Endothelial cell of umbilical vein (primary cell): ENCODE measurements around the gene RAB33B. TPM values are rescaled to one million over a fixed set of nuclear protein-coding genes. Genes with fewer than 3 reads are reported as not detected.

Source experiments
- BruUV-seq: library from RNA; stranded (reverse); fragments of 400-500 nt; replicated peaks from 2 replicates; lab custom pipeline; 2021; lab: Mats Ljungman, UMichigan
- CTCF ChIA-PET: fragments of 300-600, 350-600 bp; sonication (Branson Sonifier 250); formaldehyde crosslinking; loops from one replicate; lab custom pipeline; 2021; ENCODE audit warnings: antibody characterized with exemption, inconsistent platforms; lab: Charles Lee
- POLR2A ChIA-PET: fragments of 300-600, 350-600 bp; sonication (Branson Sonifier 250); formaldehyde crosslinking; loops from one replicate; lab custom pipeline; 2021; ENCODE audit warnings: antibody characterized with exemption, inconsistent platforms; lab: Charles Lee
- DNase-seq: peaks from one replicate; pipeline ENCODE4 v3.0.0-alpha.2; 2011; ENCODE audit warnings: low read depth, low spot score
- FAIRE-seq: peaks from 2 replicates; lab custom pipeline; 2011; peaks lifted over from hg19 to GRCh38; lab: Jason Lieb, UNC
- H2AFZ ChIP-seq: 2 replicates; pipeline ENCODE4 v1.6.0; 2012; ENCODE audit warnings: low read depth, low read length, control low read depth, inconsistent platforms
- H3K27ac ChIP-seq: 2 replicates; pipeline ENCODE4 v1.5.1; 2011; ENCODE audit warnings: low read depth, mild to moderate bottlenecking, control low read depth, low read length, moderate library complexity; ENCODE audit not compliant: insufficient read depth
- H3K27me3 ChIP-seq, 2 experiments: 2 replicates each; pipeline versions ENCODE4 v1.6.0 to v1.6.1; 2011; ENCODE audit warnings: low read length in 2 of 2, mixed read lengths in 1 of 2; ENCODE audit not compliant: control insufficient read depth in 2 of 2, insufficient read depth in 2 of 2
- H3K36me3 ChIP-seq, 2 experiments: 2 replicates in 1 of 2; 3 replicates in 1 of 2; pipeline ENCODE4 v1.5.1; 2011; ENCODE audit warnings: low read length in 2 of 2, mild to moderate bottlenecking in 1 of 2, moderate library complexity in 1 of 2; ENCODE audit not compliant: control insufficient read depth in 2 of 2, insufficient read depth in 2 of 2; ENCODE audit errors: extremely low read depth in 1 of 2
- H3K4me1 ChIP-seq: 3 replicates; pipeline ENCODE4 v1.5.1; 2011; ENCODE audit warnings: mild to moderate bottlenecking, low read length; ENCODE audit not compliant: control insufficient read depth, insufficient read depth; ENCODE audit errors: extremely low read depth
- H3K4me2 ChIP-seq: 2 replicates; pipeline ENCODE4 v1.6.1; 2011; ENCODE audit warnings: low read length, control low read depth, mixed read lengths; ENCODE audit not compliant: insufficient read depth
- H3K4me3 ChIP-seq, 3 experiments: fragments of 200-600 bp in 1 of 3; sonication (generic), shearing (Covaris generic) in 1 of 3; replicated peaks in 1 of 3; 2 replicates each; pipeline ENCODE4 v1.5.1; 2011 to 2016; ENCODE audit warnings: control low read depth in 3 of 3, low read length in 3 of 3, mild to moderate bottlenecking in 2 of 3, inconsistent platforms in 1 of 3, low read depth in 1 of 3, moderate library complexity in 1 of 3; ENCODE audit not compliant: insufficient read depth in 1 of 3
- H3K79me2 ChIP-seq: 2 replicates; pipeline ENCODE4 v1.6.0; 2012; ENCODE audit warnings: low read length, inconsistent platforms; ENCODE audit not compliant: control insufficient read depth, insufficient read depth
- H3K9ac ChIP-seq: replicated peaks from 2 replicates; pipeline ENCODE3; 2011; ENCODE audit warnings: low read length, control low read depth; ENCODE audit not compliant: insufficient read depth; ENCODE audit errors: extremely low read depth
- H3K9me1 ChIP-seq: replicated peaks from 3 replicates; pipeline ENCODE4 v1.6.0; 2011; ENCODE audit warnings: mild to moderate bottlenecking, low read length; ENCODE audit not compliant: control insufficient read depth, insufficient read depth; ENCODE audit errors: extremely low read depth
- H3K9me3 ChIP-seq: replicated peaks from 2 replicates; pipeline ENCODE4 v1.5.1; 2012; ENCODE audit warnings: low read length, inconsistent platforms; ENCODE audit not compliant: control insufficient read depth, insufficient read depth
- H4K20me1 ChIP-seq: replicated peaks from 2 replicates; pipeline ENCODE3; 2011; ENCODE audit warnings: mild to moderate bottlenecking, low read length; ENCODE audit not compliant: control insufficient read depth, insufficient read depth; ENCODE audit errors: extremely low read depth
- CTCF ChIP-seq, 2 donors: IDR thresholded peaks; 1 replicate in 1 of 2; 2 replicates in 1 of 2; pipeline ENCODE4 v1.5.1; 2011; ENCODE audit warnings: low read length in 2 of 2, mild to moderate bottlenecking in 2 of 2, moderate library complexity in 2 of 2, control low read depth in 1 of 2, inconsistent platforms in 1 of 2, low read depth in 1 of 2; ENCODE audit not compliant: insufficient read depth in 1 of 2; ENCODE audit errors: extremely low read depth in 1 of 2
- EZH2 ChIP-seq: IDR thresholded peaks from 2 replicates; pipeline ENCODE4 v1.6.1; 2012; ENCODE audit warnings: borderline replicate concordance, low read depth, mild to moderate bottlenecking, moderate library complexity, low read length, inconsistent platforms; ENCODE audit not compliant: severe bottlenecking
- FOS ChIP-seq: IDR thresholded peaks from 2 replicates; pipeline ENCODE4 v1.6.1; 2011; ENCODE audit warnings: mild to moderate bottlenecking, low read length, moderate library complexity, borderline replicate concordance; ENCODE audit not compliant: insufficient read depth
- GATA2 ChIP-seq: IDR thresholded peaks from 2 replicates; pipeline ENCODE4 v1.7.0; 2011; ENCODE audit warnings: low read depth, mild to moderate bottlenecking, moderate library complexity, mixed read lengths, low read length; ENCODE audit not compliant: insufficient read length, insufficient read depth
- JUN ChIP-seq: IDR thresholded peaks from 2 replicates; pipeline ENCODE4 v1.6.1; 2011; ENCODE audit warnings: borderline replicate concordance, low read depth; ENCODE audit not compliant: insufficient read length, insufficient read depth
- MAX ChIP-seq: IDR thresholded peaks from 2 replicates; pipeline ENCODE4 v1.6.1; 2011; ENCODE audit not compliant: insufficient read depth, insufficient read length
- MYC ChIP-seq: IDR thresholded peaks from one replicate; pipeline ENCODE4 v1.6.1; 2011; ENCODE audit warnings: mild to moderate bottlenecking, low read depth, low read length
- POLR2A ChIP-seq: IDR thresholded peaks from 2 replicates; pipeline ENCODE4 v1.6.1; 2012; ENCODE audit warnings: low read depth, mild to moderate bottlenecking, control low read depth, low read length
- POLR2AphosphoS5 ChIP-seq: IDR thresholded peaks from 2 replicates; pipeline ENCODE4 v1.6.1; 2012; ENCODE audit warnings: low read depth, mild to moderate bottlenecking, control low read depth, low read length, moderate library complexity; ENCODE audit not compliant: insufficient read depth
- dilution Hi-C: fragments of 300-500 bp; cut with MboI; formaldehyde crosslinking; loops from one replicate; pipeline ENCODE4 v1.15.0; 2019; ENCODE audit warnings: low sequenced_read_pairs; ENCODE audit not compliant: extremely low pct_ligation_motif_present
- intact Hi-C: fragments of 100-400 bp; cut with micrococcal nuclease; formaldehyde crosslinking; loops from one replicate; pipeline ENCODE4 v1.10.0; 2022
- polyA plus RNA-seq, 4 experiments: library from polyadenylated mRNA; depleted of rRNA in 3 of 4; stranded (reverse) in 3 of 4; unstranded in 1 of 4; fragments of >200 nt; gene quantifications; 2 replicates each; pipeline versions ENCODE4 v1.2.1 to v1.2.3, GENCODE V29; 2011 to 2012; ENCODE audit warnings: missing spikeins in 1 of 4
- total RNA-seq: library from RNA; stranded (reverse); gene quantifications from 2 replicates; pipeline ENCODE4 v1.2.3, GENCODE V29; 2021

Gene RAB33B
- total and polyA plus RNA-seq, 2 donors (not counting 3 experiments of a cell fraction or from before 2014, with no cell fraction given): 7.8 to 14.7 TPM

- Histone ChIP-seq H3K9me1 (no peaks in the 10 kb centered on the region), H3K27ac (no peak overlapping the region), H3K79me2 (no peaks in the 10 kb centered on the region), H3K4me2 (no peak overlapping the region), H2AFZ (no peak overlapping the region), H3K4me3 (no peak overlapping the region), H4K20me1 (no peaks in the 10 kb centered on the region), H3K9me3 (no peaks in the 10 kb centered on the region), H3K36me3 (no peaks in the 10 kb centered on the region), H3K4me1 (peaks cover 40% of the 10 kb centered on the region), H3K27me3 (no peaks in the 10 kb centered on the region), H3K9ac (no peak overlapping the region)
- CTCF ChIA-PET: interaction anchor here (0.6 to 2.6 kb wide), 15 partner anchors 11 to 114 kb away, joined by 3 to 18 read pairs (median 3); no protein-coding TSS in a partner anchor
- FAIRE-seq (no peak), DNase-seq (peak; percentile 58)
- POLR2A ChIA-PET: interaction anchor here (1.4 kb wide), 1 partner anchor 37 kb away, joined by 5 read pairs; the partner anchor contains the start of gene RAB33B
- TF ChIP-seq CTCF (IDR thresholded peaks at IDR 0.05; ENCODE audit: extremely low read depth in 1 of 2, insufficient read depth in 1 of 2, low read depth in 1 of 2, low read length in 2 of 2) (peak; percentile 35 to 42), FOS (no peak)
- intact Hi-C loops (loop anchor here (1.0 to 5.0 kb wide), 5 partner anchors 81 to 384 kb away; no protein-coding TSS in a partner anchor), dilution Hi-C loops (no loop called here)
- no TSS peak for BruUV-seq
Measured at GRCh38 chr4:139416073-139416673, 37.7 kb upstream of the RAB33B start.

- no TSS peak for BruUV-seq
- no peaks in the 10 kb centered on the region for H3K9me3 ChIP-seq
- H3K79me2 ChIP-seq: no peaks in the 10 kb centered on the region
- peak; percentile 99 for DNase-seq
- H3K4me3 ChIP-seq: peak overlapping the region in 1 of 3 experiments; percentile 22
- no peaks in the 10 kb centered on the region for H3K27me3 ChIP-seq
- H3K4me2 ChIP-seq: peak overlapping the region; percentile 73
- H3K4me1 ChIP-seq: peaks cover 40% of the 10 kb centered on the region
- ChIA-PET CTCF (interaction anchor here (0.9 to 4.1 kb wide), 13 partner anchors 15 to 389 kb away, joined by 3 to 31 read pairs (median 4); partner anchors contain the start of genes NAA15 and RAB33B), POLR2A (interaction anchor here (0.6 to 1.9 kb wide), 3 partner anchors 34 to 671 kb away, joined by 3 to 23 read pairs (median 5); partner anchors contain the start of gene RAB33B)
- peak overlapping the region; percentile 96 for H3K27ac ChIP-seq
- no peaks in the 10 kb centered on the region for H4K20me1 ChIP-seq
- dilution Hi-C loops (no loop called here), intact Hi-C loops (loop anchor here (1.0 to 5.0 kb wide), 7 partner anchors 34 to 387 kb away; partner anchors contain the start of gene NAA15)
- peak overlapping the region; percentile 76 for H3K9ac ChIP-seq
- no peak for TF ChIP-seq EZH2
- TF ChIP-seq GATA2: peak; percentile 90
- no peak for TF ChIP-seq MYC
- peak; percentile 97 for TF ChIP-seq POLR2AphosphoS5
- TF ChIP-seq MAX: no peak
- no peak for TF ChIP-seq CTCF (IDR thresholded peaks at IDR 0.05; ENCODE audit: extremely low read depth in 1 of 2, insufficient read depth in 1 of 2, low read depth in 1 of 2, low read length in 2 of 2)
- TF ChIP-seq JUN: peak; percentile 99
- peak; percentile 96 for TF ChIP-seq FOS
- peak; percentile 81 for TF ChIP-seq POLR2A
- H3K9me1 ChIP-seq: no peaks in the 10 kb centered on the region
- H2AFZ ChIP-seq: no peak overlapping the region
- no peaks in the 10 kb centered on the region for H3K36me3 ChIP-seq
- peak; percentile 80 for FAIRE-seq
Measured at GRCh38 chr4:139419388-139419914, 34.5 kb upstream of the RAB33B start.
